Retinal pigment epithelial cell (primary cell): ENCODE measurements around the gene TMED8.

Experiments used
- DNase-seq: peaks from one replicate; pipeline ENCODE4 v3.0.0-alpha.2; 2010; ENCODE audit warnings: low read depth
- H3K4me3 ChIP-seq: 2 replicates; pipeline ENCODE4 v1.5.1; 2011; ENCODE audit warnings: mild to moderate bottlenecking, low read length, control low read depth, moderate library complexity
- TF ChIP-seq, protein P1 (sequence below): conservative IDR thresholded peaks from 2 replicates; pipeline ENCODE4 v1.5.1; 2011; ENCODE audit warnings: low read depth, low read length, control low read depth, inconsistent platforms

Gene TMED8

DNA sequence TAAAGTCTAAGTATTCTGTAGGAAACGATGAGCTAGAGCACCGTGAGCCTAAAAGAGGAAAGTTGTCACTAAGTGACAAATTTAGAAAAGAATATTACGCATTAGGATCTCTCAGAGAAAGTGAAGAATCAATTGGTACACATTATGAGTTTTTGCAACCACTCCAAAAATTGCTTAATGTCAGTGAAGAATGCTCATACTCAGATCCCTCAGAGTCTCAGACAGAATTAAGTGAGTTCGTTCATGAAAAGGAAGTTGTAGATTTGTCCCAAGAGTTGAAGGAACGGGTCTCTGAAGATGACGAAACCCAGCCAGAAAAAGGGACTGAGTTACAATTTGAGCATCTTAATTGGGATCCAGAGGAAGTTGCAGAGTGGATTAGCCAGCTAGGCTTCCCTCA lies 1.8 kb upstream of the TMED8 start:
- TF ChIP-seq, protein P1, sequence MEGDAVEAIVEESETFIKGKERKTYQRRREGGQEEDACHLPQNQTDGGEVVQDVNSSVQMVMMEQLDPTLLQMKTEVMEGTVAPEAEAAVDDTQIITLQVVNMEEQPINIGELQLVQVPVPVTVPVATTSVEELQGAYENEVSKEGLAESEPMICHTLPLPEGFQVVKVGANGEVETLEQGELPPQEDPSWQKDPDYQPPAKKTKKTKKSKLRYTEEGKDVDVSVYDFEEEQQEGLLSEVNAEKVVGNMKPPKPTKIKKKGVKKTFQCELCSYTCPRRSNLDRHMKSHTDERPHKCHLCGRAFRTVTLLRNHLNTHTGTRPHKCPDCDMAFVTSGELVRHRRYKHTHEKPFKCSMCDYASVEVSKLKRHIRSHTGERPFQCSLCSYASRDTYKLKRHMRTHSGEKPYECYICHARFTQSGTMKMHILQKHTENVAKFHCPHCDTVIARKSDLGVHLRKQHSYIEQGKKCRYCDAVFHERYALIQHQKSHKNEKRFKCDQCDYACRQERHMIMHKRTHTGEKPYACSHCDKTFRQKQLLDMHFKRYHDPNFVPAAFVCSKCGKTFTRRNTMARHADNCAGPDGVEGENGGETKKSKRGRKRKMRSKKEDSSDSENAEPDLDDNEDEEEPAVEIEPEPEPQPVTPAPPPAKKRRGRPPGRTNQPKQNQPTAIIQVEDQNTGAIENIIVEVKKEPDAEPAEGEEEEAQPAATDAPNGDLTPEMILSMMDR, result no peak
- no peak for DNase-seq
- no peak overlapping the region for H3K4me3 ChIP-seq

GRCh38 chr14:77377502-77377844 lies 579 bp upstream of the TMED8 start:
- TF ChIP-seq, protein P1, result no peak
- peak overlapping the region; percentile 92 for H3K4me3 ChIP-seq
- no peak for DNase-seq

DNA sequence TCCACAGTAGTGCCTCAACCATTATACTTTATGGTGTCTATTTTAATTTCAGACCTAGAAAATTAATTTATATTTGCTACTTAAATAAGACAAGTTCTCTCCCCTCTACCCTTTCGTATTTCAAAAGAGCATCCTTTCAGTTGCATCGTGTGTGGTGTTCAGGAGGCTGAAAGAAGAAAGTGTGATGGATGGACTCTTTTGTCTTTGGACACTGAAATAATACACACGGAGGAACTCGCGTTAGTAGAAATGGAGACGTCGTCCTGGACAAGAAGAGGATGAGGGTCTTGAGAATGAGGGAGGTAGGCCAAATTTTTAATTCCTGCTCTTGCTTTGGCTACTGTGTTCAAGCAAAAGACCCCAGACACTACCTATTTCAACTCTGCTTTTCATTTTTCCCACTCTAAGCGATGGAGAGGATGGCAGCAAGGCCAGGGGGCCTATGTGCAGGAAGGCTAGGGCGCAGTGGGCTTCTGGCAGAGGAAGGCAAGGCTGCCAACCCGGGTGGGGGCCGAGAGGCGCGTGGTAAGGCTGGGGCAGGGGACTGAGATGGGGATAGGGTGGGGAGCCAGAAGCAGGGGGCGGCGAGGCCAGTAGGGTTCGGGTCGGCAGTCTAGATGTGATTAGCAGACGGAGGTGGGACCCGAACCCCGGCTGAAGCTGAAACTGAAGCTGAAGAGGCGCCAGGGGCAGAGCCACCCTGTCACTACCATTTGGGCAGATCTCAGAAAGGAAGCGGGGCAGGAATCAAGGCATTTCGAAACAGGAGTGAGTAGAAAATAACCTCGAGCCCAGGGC lies 722 bp downstream of the TMED8 start:
- DNase-seq, result no peak

DNA sequence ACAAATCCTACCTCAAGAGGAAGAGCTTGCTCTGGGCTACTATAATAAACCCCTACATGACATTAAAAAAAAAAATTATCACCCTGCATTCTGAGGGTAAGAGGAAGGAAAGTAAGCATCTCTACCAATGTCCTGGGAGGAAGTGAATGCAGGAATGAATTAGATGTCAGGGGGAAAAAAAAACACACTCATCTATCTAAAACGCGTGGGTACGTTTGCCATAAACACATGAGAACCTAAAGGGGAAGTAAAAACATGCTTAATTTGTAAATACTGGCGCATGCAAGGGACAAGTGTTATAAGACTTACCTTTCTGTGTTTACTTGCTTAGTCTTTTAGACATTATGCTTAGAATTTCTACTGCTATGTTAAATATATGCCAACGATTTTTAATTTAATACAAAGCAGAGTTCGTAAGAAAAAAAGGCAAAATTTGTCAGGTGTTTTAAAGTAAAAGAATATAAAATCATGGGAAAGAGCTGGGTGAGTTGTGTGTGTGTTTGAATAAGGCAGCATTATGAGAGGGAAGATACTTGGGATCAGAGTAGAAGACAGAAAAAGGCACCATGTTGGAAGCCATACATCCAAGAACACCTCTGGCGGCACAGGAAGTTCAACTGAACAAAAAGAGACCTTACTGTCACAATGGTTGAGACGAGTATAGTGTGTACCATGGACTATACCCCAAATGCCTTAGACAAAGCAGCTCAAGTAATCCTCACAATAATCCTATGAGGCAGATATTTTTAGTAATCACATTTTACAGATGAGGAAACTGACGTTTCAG lies 1.5 kb downstream of the TMED8 start:
- peak overlapping the region; percentile 92 for H3K4me3 ChIP-seq
- TF ChIP-seq, protein P1, result no peak
- no peak for DNase-seq

More for the DNA sequence above, 722 bp downstream of the TMED8 start:
- TF ChIP-seq, protein P1, result no peak
- H3K4me3 ChIP-seq, result peak overlapping the region; percentile 92

GRCh38 chr14:77372304-77372841 lies 4.5 kb downstream of the TMED8 start:
- DNase-seq, result no peak
- TF ChIP-seq, protein P1, result no peak
- no peak overlapping the region for H3K4me3 ChIP-seq

- no peak overlapping the region for H3K4me3 ChIP-seq
- DNase-seq, result no peak
- TF ChIP-seq, protein P1, result no peak
These were observed 7.6 kb downstream of the TMED8 start for GRCh38 chr14:77369285-77369684.
